HUES64 (cell line): Measurements from ENCODE around the gene GOSR1.
"Not testable (repeated sequence)": the region's sequence is repeated elsewhere in the genome, so short reads cannot be mapped to it uniquely, and the experiment has no call there.

Experiments used
- H3K27ac ChIP-seq: 2 replicates; pipeline ENCODE4 v1.7.0; 2013; ENCODE audit warnings: low read depth, low read length, inconsistent platforms
- H3K27me3 ChIP-seq: 2 replicates; pipeline ENCODE4 v1.6.1; 2013; ENCODE audit warnings: mild to moderate bottlenecking, low read length; ENCODE audit not compliant: insufficient read depth
- H3K36me3 ChIP-seq: 2 replicates; pipeline ENCODE4 v1.6.1; 2013; ENCODE audit warnings: mild to moderate bottlenecking, low read length; ENCODE audit not compliant: insufficient read depth
- H3K4me1 ChIP-seq: 2 replicates; pipeline ENCODE4 v1.6.1; 2013; ENCODE audit warnings: mild to moderate bottlenecking, low read length, moderate library complexity; ENCODE audit not compliant: insufficient read depth
- H3K4me3 ChIP-seq: 2 replicates; pipeline ENCODE4 v1.5.1; 2013; ENCODE audit warnings: mild to moderate bottlenecking, low read length, moderate library complexity
- H3K9ac ChIP-seq: 2 replicates; pipeline ENCODE4 v1.6.1; 2013; ENCODE audit warnings: mild to moderate bottlenecking, low read depth, low read length
- H3K9me3 ChIP-seq: 2 replicates; pipeline ENCODE4 v1.6.1; 2013; ENCODE audit warnings: low read depth, low read length; ENCODE audit not compliant: insufficient read depth
- WGBS: fragments of 150-250, 120-280 bp; methylation state at CpG from one replicate; pipeline ENCODE4 v1.1.7; 2013; ENCODE audit warnings: missing lambda C conversion rate; 5-methylcytosine and 5-hydroxymethylcytosine counted together

Gene GOSR1

DNA sequence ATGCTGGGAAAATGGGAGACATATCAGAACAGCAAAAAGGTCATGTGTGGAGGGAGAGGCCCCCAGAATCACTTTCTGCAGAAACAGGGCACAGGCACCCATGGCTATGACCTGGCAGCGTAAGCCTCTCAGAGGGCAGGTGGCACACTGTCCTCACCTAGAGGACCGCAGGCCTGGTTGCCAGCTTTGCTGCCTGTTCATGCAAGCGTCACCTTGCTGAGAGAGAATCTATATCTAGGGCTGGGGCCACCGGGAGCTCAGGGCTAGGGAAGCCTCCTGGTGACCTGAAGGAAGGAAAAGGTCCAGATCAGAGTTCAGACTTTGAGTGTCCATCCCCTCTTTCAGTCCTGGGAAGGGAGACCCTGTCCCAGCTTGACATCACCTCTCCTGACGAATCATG is 78.7 kb downstream of the GOSR1 start:
- no peaks in the 10 kb centered on the region for H3K4me1 ChIP-seq
- no peaks in the 10 kb centered on the region for H3K27me3 ChIP-seq
- WGBS = 90% methylated on average over 5 of the region's 5 CpGs
- no peak overlapping the region for H3K27ac ChIP-seq
- no peaks in the 10 kb centered on the region for H3K36me3 ChIP-seq
- H3K9me3 ChIP-seq = no peaks in the 10 kb centered on the region
- no peak overlapping the region for H3K9ac ChIP-seq
- H3K4me3 ChIP-seq = no peak overlapping the region

DNA sequence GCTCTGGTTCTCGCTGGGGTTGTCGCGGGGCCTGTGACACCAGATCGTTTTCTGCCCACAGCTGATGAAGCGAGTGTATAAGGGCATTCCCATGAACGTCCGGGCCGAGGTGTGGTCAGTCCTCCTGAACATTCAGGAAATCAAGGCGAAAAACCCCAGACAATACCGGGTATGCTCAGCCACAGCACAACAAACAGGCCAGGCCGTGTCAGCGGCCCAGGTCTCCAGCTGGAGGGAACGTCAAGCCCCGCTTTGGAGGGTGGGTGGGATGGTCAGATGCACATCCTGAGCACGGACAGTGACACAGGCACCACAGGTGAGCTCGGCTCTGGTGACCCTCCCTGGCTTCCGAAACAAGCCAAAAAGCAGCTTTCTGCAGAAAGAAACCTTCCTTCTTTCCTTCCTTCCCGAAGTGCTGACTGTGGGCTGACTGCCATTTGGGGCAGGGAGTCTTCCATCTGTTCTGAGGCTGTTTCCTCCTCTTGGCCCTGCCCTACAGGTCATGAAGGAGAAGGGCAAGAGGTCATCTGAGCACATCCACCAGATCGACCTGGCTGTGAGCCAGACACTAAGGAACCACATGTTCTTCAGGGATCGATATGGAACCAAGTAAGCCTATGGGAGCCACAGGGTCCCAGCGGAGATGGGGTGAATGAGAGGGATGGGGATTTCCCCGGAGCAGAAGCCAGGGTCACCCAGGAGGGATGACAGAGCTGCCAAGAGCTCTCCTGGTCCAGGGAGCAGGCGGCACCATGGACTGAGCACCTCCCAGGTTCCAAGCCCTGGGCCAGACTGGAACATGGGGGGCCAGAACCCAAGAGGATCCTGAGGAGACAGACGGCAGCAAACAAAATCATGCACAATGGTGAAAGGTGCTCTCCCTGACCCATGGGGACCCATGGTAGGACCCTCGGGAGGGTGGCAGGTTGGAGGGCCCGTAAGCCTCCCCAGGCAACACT is 79.4 kb downstream of the GOSR1 start:
- no peaks in the 10 kb centered on the region for H3K36me3 ChIP-seq
- H3K9ac ChIP-seq = no peak overlapping the region
- no peak overlapping the region for H3K4me3 ChIP-seq
- 93% methylated on average over 26 of the region's 26 CpGs for WGBS
- no peak overlapping the region for H3K27ac ChIP-seq
- H3K9me3 ChIP-seq = no peaks in the 10 kb centered on the region
- H3K4me1 ChIP-seq = no peaks in the 10 kb centered on the region
- H3K27me3 ChIP-seq = no peaks in the 10 kb centered on the region

DNA sequence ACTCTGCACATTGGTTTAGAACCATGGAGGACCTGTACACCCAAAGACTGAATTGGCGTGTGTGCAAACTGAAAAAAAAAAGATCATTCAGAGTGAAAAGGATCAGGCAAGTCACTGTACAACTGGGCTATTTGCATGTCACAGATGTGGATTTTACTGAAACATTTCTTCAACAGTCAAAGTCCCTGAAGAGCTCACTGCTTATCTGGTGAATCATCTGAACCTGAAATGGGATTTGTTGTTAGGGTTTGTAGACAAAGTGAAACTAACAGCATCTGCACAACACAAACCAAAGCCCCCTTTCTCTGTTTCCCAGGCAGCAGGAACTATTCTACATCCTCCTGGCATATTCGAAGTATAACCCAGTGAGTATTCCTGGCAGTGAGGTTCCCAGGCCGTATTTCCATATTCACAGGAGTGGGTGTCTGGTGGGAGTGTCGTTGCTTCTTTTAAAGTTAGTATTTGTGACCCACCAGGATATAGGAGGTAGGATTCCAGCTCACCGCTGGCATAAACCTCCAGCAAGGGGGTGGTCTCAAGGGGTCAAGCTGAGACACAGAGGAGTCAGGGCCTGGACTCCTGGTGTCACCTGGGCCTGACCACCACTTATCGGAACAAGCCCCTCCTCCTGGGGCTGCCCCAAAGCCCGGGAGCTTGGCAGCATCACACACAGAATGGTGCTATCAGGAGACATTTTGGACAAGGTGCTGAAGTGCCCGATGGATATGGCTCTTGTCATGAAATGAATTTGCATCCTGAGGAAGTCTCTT is 80.9 kb downstream of the GOSR1 start:
- no peaks in the 10 kb centered on the region for H3K36me3 ChIP-seq
- H3K27ac ChIP-seq = no peak overlapping the region
- no peak overlapping the region for H3K9ac ChIP-seq
- H3K9me3 ChIP-seq = no peaks in the 10 kb centered on the region
- H3K4me3 ChIP-seq = no peak overlapping the region
- no peaks in the 10 kb centered on the region for H3K27me3 ChIP-seq
- H3K4me1 ChIP-seq = no peaks in the 10 kb centered on the region
- 87% methylated on average over 8 of the region's 8 CpGs for WGBS

DNA sequence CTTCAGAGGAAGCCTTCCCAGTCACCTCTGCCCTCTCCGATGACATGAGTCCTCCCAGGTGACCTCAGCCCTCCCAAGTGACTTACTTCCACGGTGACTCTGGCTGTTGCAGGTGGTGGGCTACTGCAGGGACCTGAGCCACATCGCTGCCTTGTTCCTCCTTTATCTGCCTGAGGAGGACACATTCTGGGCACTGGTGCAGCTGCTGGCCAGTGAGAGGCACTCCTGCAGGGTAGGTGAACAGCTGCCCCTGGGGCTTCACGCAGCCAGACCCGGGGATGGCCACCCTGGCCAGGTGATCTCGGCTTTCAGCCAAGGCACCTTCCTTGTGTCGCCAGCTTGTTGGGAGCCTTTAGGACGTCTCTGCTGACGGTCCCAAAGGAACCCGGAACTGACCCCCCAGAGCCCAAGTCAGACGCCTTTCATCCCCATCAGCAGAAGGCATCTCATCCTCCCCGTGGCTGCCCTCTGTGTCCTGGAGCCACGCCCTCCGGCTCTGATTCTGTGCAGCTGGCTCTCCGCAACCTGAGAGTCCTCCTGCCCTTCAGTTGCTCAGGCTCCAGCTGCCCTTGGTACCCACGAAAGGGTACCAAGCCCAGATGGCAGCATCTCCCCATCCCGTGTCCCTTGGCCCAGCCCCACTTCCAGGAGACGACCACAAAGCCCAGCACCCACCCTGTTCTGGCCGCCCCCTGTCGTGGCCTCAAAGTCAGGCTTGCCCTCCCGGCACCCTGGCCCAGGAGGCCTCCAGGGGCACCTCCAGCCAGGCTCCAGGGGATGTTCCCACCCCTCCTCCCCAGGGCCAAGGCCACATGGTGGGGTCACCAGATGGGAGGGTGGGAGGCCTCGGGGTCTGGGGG is 81.7 kb downstream of the GOSR1 start:
- Histone ChIP-seq H3K4me3 (no peak overlapping the region), H3K27me3 (no peaks in the 10 kb centered on the region), H3K27ac (no peak overlapping the region), H3K36me3 (no peaks in the 10 kb centered on the region), H3K9me3 (no peaks in the 10 kb centered on the region), H3K9ac (no peak overlapping the region), H3K4me1 (no peaks in the 10 kb centered on the region)
- 94% methylated on average over 21 of the region's 22 CpGs for WGBS

DNA sequence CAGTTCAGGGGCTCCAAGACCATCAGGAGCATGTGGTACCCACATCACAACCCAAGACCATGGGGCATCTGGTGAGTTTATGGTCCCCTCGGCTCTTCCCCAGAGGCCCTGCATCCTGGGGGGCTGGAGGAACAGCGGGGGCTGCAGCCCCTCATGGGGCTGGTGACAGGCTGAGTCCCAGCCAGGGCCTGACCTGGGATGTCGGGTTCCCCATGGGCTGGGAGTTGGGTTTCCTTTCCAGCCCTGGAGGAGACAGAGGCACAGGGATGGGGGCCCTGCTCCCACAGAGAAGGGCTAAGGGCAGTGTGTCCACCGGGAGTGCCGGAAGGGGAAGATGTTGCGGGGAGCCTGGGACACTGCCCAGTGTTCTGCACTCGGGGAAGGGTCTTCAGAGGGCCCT is 82.4 kb downstream of the GOSR1 start:
- Histone ChIP-seq H3K4me1 (no peaks in the 10 kb centered on the region), H3K36me3 (no peaks in the 10 kb centered on the region), H3K27ac (no peak overlapping the region), H3K9me3 (no peaks in the 10 kb centered on the region), H3K9ac (no peak overlapping the region), H3K27me3 (no peaks in the 10 kb centered on the region), H3K4me3 (no peak overlapping the region)
- WGBS = 92% methylated on average over 7 of the region's 7 CpGs

DNA sequence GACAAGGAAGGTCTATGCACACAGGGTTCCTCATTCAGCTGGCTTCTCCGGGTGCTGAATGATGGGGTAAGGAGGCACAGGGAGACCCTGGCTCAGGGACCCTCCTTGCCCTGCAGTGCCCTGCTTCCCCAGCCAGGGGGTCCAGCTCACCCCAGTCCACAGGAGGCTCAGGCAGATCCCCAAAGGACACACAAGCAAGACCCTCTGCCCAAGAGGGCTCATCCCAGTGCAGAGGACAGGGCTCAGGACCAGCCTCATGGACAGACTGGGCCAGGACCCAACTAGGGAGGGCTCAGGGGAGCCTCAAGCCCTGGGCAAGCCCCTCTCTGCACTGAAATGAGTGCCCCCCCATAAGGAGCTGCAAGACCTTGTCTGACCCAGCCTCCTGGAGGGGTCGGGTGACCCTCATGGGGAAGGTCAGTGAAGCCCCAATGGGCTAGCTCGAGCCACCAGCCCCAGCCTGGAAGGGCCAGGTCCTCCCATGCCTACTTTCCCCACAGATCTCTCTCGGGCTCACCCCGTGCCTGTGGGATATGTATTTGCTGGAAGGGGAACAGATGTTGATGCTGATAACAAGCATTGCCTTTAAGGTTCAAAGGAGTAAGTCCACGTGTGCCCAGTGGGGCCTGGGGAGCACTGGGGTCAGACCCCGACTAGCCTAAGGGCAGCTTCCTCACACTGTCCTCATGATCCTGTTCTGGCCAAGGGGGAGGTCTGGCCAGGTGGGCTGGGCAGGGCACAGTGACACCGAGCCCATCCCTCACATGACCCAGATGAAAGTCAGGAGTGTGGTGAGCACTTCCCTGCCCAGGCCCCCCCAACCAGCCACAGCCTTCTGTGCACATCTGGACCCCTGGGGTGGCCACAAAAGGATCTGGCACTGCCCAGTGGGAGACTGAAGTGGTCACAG is 83.2 kb downstream of the GOSR1 start:
- not testable (repeated sequence) for H3K27me3 ChIP-seq, H3K9me3 ChIP-seq, H3K9ac ChIP-seq, H3K4me3 ChIP-seq, H3K4me1 ChIP-seq, H3K27ac ChIP-seq, H3K36me3 ChIP-seq
- WGBS = 92% methylated on average over 8 of the region's 8 CpGs

DNA sequence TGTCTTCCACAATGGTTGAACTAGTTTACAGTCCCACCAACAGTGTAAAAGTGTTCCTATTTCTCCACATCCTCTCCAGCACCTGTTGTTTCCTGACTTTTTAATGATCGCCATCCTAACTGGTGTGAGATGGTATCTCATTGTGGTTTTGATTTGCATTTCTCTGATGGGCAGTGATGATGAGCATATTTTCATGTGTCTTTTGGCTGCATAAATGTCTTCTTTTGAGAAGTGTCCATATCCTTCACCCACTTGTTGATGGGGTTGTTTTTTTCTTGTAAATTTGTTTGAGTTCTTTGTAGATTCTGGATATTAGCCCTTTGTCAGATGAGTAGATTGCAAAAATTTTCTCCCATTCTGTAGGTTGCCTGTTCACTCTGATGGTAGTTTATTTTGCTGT is 84.6 kb downstream of the GOSR1 start:
- H3K27me3 ChIP-seq, H3K4me3 ChIP-seq, H3K9ac ChIP-seq, H3K27ac ChIP-seq, H3K4me1 ChIP-seq, H3K36me3 ChIP-seq, H3K9me3 ChIP-seq: not testable (repeated sequence)
- WGBS = 100% methylated on average over 1 of the region's 1 CpG

DNA sequence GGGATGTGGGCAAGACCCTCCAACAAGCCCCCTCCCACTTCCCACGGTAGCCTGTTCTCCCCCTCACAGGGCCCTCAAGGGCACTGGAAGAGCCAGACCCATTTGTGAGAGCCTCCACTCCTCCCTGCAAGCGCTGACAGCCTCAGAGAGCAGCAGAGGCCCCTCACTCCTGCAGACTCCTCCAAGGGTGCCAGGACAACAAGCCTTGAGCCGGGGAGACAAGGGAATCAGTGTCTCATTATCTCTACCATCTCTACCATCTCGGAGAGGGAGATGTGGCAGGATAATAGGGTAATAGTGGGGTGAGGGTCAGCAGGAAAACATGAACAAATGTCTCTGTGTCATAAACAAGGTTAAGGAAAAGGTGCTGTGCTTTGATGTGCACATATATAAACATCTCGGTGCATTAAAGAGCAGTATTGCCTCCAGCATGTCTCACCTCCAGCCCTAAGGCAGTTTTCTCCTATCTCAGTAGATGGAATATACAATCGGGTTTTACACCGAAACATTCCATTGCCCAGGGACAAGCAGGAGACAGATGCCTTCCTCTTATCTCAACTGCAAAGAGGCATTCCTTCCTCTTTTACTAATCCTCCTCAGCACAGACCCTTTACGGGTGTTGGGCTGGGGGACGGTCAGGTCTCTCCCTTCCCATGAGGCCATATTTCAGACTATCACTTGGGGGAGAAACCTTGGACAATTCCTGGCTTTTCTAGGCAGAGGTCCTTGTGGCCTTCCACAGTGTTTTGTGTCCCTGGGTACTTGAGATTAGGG is 86.1 kb downstream of the GOSR1 start:
- H3K9me3 ChIP-seq, H3K27me3 ChIP-seq, H3K36me3 ChIP-seq, H3K4me1 ChIP-seq, H3K27ac ChIP-seq, H3K4me3 ChIP-seq, H3K9ac ChIP-seq: not testable (repeated sequence)
- 89% methylated on average over 7 of the region's 9 CpGs for WGBS

DNA sequence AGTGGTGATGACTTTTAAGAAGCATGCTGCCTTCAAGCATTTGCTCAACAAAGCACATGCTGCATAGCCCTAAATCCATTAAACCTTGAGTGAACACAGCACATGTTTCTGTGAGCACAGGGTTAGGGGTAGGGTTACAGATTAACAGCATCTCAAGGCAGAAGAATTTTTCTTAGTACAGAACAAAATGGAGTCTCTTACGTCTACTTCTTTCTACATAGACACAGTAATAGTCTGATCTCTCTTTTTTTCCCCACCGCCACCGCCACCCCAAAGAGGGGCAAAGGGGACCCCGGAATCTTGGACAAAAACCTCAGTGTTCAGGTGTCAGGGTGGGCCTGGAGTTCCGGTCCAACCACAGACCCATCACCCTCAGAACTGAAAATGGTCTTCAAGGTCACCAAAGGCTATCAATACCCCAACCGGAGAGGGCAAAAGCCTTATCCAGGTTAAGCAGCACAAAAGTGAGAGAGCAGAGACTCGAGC is 86.7 kb downstream of the GOSR1 start:
- not testable (repeated sequence) for H3K4me3 ChIP-seq, H3K36me3 ChIP-seq, H3K27me3 ChIP-seq, H3K9ac ChIP-seq, H3K27ac ChIP-seq, H3K4me1 ChIP-seq, H3K9me3 ChIP-seq
- 91% methylated on average over 7 of the region's 7 CpGs for WGBS
